GM20000 (cell line): ENCODE data around the gene PRDM13.
"Not testable (repeated sequence)": the region's sequence is repeated elsewhere in the genome, so short reads cannot be mapped to it uniquely, and the experiment has no call there.

ENCODE experiments used
- DNase-seq: peaks from one replicate; pipeline ENCODE4 v3.0.0; 2012; ENCODE audit warnings: low spot score
- TF ChIP-seq, protein P1 (sequence below): IDR thresholded peaks from 2 replicates; pipeline ENCODE4 v1.5.1; 2012; ENCODE audit warnings: mild to moderate bottlenecking, control low read depth; ENCODE audit errors: extremely low read depth, missing control alignments

Gene PRDM13

GRCh38 chr6:99617131-99617530 is 10.5 kb downstream of the PRDM13 start:
- DNase-seq, result no peak

GRCh38 chr6:99618649-99619408 is 12.2 kb downstream of the PRDM13 start:
- no peak for DNase-seq
- TF ChIP-seq, protein P1, sequence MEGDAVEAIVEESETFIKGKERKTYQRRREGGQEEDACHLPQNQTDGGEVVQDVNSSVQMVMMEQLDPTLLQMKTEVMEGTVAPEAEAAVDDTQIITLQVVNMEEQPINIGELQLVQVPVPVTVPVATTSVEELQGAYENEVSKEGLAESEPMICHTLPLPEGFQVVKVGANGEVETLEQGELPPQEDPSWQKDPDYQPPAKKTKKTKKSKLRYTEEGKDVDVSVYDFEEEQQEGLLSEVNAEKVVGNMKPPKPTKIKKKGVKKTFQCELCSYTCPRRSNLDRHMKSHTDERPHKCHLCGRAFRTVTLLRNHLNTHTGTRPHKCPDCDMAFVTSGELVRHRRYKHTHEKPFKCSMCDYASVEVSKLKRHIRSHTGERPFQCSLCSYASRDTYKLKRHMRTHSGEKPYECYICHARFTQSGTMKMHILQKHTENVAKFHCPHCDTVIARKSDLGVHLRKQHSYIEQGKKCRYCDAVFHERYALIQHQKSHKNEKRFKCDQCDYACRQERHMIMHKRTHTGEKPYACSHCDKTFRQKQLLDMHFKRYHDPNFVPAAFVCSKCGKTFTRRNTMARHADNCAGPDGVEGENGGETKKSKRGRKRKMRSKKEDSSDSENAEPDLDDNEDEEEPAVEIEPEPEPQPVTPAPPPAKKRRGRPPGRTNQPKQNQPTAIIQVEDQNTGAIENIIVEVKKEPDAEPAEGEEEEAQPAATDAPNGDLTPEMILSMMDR, result no peak

More at GRCh38 chr6:99617131-99617530, 10.5 kb downstream of the PRDM13 start:
- TF ChIP-seq, protein P1, result no peak

GRCh38 chr6:99619409-99619762 is 12.8 kb downstream of the PRDM13 start:
- TF ChIP-seq, protein P1, result no peak
- no peak for DNase-seq

GRCh38 chr6:99622044-99622443 is 15.4 kb downstream of the PRDM13 start:
- not testable (repeated sequence) for DNase-seq

DNA sequence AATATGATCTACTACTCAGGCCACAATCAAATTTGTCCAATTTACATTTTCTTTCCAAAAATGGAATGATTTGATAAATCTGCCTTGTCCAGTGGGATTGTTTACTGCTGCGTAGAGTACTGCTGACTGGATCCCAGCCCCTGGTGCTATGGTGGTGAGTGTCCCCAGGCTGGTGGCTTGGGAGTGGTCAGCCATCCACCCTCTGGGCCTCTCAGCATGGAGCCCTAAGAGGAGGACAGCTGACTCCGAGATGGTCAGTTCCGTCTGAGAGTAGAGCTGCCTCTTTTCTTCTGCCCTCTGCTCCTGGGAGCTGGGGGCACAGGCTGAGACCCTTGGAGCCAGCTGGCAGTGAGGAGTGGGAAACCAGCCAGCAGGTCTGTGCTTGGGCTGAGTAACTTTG is 22.7 kb downstream of the PRDM13 start:
- DNase-seq, result no peak
- TF ChIP-seq, protein P1, result no peak

- TF ChIP-seq, protein P1, result no peak
- no peak for DNase-seq
Observed at GRCh38 chr6:99637629-99638028, 31.0 kb downstream of the PRDM13 start.

DNA sequence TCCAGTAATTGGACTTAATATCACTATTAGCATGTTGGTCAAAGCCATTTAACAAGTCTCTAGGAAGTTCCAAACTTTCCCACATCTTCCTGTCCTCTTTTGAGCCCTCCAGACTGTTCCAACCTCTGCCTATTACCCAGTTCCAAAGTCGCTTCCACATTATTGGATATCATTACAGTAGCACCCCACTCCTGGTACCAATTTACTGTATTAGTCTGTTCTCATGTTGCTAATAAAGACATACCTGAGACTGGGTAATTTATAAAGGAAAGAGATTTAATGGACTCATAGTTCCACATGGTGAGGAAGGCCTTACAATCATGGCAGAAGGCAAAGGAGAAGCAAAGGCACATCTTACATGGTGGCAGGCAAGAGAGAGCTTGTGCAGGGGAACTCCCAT is 31.7 kb downstream of the PRDM13 start:
- not testable (repeated sequence) for DNase-seq

DNA sequence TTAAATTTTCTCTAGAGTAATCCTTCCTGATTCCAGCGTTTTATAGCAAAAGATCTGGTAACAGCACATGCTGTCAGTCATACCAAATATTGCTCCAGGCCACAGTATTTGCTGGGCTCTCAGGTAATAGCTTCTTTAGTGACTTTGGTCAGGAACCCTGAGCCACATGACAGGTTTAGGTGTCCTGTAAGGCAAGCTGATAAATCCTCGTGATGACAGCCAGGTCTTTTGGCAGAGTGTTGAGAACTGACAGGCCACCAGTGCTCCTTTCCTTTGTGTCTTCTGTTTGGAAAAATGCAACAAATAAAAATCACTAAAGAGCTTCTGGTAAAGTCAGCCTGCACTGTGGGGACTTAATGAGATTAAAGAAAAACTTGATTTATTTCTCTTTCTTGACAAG is 34.6 kb downstream of the PRDM13 start:
- DNase-seq, result no peak
- TF ChIP-seq, protein P1, result no peak
